GM21515 (cell line): Measurements from ENCODE around the gene PRR22.

Source experiments
- ATAC-seq: cut with Tn5 transposase; IDR thresholded peaks from one replicate; pipeline ENCODE4 v1.9.1; 2021; ENCODE audit not compliant: unreplicated experiment

PRR22 gene

DNA sequence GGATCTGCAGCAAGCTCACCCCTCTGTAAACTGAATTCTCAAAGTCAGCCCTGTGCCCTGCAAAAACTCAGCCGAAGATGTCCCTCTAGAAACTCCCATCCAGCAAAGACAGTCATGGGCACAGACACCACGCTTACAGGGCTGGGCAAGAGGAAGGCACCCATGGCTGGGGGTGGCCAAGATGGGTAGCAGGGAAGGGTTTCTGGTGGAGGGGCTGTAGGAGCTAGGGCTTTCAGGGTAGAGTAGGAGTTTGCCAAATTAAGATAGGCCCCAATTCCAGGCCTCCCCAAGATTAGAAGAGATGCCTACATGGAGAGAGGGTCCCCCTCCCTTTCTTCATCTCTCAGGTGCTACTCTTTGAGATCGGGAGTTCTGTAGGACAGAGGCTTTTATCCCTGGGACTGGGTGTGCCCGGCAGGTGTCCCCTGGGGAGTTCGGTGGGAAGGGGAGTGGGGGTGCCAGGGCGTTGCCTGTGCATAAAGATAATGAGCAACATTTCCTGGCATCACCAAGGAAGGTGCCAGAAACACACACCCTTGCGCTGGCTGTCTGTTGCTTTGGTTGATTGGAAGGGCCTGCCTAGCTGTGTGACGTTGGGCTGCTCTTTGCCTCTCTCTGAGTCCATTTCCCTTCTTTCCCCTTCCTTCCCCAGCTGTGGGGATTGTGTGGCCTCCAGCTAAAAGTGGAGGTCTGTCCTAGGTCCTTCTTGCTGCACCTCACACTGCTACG lies 29.7 kb upstream of the PRR22 start:
- no peak for ATAC-seq

DNA sequence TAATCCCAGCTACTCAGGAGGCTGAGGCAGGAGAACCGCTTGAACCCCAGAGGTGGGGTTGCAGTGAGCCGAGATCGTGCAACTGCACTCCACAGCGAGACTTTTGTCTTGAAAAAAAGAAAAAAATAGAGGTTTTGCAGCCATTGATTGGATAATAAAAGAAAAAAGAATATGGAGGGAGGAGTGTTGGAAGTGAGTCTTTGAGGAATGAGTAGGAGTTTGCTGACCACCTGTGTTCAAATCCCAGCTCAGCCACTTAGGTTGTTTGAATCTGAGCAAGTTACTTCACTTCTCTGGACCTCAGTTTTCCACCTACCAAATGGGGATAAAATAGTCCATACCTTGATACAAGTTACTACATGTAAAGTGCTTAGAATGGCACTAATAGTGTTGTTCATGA lies 26.6 kb upstream of the PRR22 start:
- ATAC-seq = no peak

DNA sequence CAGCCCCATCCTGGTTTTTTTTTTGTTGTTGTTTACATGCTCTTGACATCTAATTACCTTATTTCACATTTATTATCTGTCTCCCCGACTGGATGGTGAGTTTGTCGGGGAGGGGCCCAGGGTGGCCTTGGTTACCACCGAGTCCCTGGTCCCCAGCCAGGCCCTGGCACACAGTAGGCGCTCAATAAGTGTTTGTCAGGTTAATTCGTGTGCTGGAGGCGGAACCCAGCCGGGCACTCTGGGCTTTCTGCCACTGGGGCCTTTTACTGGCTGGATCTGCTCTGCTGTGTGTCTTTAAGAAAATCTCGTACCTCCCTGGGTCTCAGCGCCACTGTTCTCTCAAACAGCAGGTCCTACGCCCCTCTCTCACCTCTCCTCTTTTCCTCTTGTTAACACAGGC lies 24.9 kb upstream of the PRR22 start:
- ATAC-seq = no peak

DNA sequence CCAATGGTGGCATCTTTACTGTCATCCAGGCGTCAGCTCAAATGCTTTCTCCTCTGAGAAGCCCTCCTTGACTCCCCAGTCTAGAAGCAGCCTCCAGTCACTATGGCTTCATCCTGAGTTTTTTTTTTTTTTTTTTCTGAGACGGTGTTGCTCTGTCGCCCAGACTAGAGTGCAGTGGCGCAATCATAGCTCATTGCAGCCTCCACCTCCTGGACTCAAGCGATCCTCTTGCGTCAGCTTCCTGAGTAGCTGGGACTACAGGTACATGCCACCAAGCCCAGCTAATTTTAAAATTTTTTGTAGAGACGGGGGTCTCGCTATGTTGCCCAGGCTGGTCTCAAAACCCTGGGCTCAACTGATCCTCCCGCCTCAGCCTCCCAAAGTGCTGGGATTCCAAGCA lies 24.5 kb upstream of the PRR22 start:
- ATAC-seq = no peak

DNA sequence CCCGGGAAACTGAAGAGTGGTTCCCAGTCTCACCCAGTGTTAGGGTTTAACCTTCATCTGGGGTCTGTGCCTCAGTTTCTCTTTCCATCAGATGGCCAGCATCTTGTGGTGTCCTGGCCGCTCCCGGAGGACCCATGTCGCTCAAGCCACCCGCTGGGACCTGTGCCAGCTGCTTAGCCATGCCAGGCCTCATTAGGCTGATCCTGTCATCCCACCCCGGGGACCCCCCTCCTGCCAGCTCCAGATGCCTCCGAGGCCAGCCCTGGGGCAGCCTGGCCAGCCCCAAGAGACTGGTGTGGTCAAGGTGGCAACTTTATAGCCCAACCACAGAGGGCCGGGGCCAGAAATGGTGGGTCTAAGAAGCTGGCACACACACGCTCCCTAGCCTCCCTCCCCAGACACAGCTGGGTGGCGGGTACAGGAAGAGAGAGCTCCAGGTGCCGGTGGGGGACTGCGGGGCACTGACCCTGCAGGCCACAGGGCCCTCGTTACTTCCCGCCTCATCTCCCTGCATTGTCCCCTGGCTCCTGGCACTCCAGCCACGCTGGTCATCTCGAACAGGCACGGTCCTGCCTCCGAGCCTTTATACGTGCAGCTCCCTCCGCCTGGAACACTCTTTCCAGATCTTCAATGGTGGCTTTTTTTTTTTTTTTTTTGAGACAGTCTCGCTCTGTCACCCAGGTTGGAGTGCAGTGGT lies 23.7 kb upstream of the PRR22 start:
- ATAC-seq = no peak

DNA sequence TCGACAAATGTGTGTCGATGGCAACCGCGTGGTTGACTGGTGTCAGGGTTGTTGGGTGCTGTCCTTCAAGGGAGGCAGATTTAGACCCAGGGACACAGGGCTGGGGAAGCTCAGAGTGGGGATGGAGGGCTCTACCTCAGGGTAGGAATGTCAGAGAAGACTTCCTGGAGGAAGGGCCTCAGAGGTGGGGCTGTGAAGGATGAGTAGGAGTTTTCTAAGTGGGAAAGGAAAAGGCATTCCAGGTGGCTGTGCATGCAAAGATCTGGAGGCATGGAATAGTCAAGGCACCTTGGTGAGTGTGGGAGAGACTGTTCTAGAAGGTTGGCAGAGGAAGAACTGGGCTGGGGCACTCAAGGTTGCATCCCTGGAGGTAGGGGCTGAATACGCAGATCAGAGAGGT lies 22.4 kb upstream of the PRR22 start:
- ATAC-seq = no peak

DNA sequence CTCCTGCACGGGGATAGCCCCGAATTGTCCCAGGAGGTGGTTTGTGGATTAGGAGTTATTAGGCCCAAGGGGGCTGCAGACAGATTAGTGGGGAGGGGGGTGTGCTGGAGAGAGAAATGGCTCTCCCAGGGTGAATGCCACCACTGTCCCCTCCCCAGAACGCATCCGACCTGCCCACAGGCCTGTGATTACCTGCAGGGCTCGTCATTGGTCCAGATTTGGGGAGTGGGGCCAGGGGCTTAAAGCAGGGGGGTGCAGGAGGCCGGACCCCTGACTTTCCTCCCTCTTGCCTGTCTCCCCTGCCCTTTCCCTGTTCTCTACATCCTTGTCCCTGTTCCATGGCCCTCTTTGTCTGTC lies 21.6 kb upstream of the PRR22 start:
- ATAC-seq = no peak

DNA sequence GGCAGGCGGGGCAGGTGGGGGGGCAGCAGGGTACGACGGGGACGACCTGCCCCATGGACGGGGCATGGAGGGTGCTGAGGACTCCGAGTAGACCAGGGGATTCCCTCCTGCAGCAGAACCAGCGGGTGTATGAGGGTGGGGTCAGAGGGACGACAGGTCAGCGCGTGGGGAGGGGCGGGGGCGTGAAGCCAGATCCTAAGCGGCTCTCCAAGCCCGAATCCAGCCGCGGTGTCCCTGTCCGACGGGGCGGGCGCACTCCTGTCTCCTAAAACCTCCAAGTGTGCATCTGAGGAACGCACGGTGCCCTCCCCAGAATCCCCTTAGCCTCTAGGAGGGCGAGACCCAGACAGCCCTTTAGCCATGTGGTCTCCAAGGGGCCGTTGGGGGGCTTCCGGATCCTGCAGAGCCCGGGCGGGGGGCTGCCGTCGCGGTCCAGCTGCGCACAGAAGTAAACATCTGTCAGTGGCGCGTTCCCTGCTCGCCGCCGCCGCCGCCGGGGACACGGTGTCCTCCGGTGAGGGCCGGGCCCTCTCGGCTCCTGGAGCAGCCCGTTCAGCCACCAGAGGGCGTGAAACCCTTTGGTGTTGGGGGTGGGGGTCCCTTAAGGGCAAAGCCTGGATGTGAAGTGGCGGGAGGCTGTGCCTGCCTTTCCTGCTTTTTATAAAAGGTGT lies 21.1 kb upstream of the PRR22 start:
- no peak for ATAC-seq

DNA sequence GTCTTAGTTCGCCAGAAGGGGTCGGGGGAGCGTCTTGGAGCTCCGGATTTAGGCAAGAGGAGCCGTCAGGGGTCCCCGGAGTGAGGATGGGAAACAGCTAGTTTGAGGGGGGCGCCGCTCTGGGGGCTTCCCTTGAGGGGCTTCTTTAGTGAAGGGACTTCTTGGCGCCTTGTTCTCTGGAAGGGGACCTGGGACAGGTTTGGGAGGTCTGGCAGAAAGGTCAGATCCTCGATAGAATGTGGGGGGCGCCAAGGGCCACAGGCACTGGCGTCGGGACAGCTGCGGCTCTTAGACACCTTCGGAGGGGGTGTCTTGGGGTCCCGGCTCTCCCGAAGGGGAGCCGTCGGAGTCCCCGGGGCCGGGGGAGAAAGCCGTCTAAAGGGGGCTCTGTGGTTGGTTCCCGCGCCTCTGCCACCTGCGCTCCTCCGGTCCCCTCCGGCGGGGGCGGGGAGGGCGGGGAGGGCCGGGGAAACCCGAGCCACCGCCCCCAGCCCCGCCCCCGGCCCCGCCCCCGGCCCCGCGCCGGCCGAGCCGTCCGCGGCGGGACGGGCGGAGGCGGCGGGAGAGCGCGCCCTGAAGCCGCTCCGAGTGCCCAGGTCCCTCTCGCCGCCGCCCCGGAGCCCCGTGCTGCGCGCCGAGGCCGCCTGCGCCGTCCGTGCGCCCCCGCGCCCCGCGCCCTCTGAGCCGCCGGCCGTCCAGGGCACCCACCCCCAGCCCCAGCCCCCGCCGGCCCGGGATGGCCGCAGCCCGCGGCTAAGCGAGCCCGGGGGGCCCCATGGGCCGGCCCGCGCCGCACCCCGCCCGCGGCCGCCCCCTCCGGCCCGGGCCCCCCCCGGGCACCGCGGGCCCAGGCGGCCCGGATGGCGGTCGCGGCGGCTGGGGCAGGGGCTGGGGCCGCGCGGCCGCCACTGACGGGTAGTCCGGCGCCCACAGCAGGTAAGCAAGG lies 20.2 kb upstream of the PRR22 start, which contains the start of gene NRTN:
TSS of gene NRTN (plus strand) at position 552 of the 946 bp plus-strand sequence. CDS start 19,099 bp downstream, outside the sequence.
- no peak for ATAC-seq

DNA sequence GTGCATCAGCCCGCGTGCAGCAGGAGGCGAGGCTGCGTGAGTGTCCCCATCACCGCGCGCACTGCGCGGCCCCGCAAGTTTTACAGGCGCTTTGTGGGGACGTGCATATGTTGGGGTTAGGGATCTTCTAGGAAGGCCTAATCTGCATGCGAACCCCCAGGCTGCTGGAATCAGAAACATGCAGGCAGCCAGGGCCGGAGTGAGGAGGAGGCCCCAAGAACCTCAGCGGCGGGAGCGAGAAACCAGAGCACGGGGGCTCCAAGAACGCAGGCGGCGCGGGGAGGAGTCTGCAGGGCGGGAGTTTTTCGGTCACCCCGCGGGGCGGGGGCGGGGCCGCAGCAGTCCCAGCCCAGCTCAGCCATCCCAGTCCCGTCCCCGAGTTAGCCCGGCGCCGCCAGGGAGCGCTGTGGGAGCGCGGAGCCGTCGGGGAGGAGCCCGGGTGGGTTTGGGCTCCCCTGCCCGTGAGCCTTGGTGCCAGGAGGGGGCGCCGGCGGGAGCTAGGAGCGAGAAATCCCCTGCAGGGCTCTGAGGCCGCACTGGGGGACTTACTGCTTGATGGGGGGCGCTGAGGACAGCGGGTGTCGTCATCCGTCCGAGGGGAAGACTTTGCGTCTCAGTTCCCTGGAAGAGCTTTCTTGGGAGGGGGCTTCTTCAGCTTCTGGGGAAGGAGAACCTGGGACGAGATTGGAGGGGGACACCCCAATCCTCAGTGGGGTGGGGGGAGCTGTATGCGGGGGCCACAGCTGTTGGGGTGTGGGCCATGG lies 19.4 kb upstream of the PRR22 start:
- ATAC-seq = peak; percentile 72

DNA sequence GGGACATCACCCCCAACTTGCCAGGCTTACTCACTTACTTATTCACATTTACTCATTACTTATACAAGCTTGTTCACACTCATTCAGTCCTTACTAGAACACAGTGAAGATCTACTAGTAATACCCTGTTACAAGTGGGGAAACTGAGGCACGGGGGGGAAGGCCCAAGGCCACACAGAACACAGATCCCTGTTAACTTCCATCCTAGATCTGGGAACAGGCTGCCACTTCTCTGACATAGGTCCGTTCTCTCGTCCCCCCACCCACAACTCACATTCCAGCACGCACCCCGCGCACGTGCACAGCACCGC lies 18.9 kb upstream of the PRR22 start:
- ATAC-seq = no peak

DNA sequence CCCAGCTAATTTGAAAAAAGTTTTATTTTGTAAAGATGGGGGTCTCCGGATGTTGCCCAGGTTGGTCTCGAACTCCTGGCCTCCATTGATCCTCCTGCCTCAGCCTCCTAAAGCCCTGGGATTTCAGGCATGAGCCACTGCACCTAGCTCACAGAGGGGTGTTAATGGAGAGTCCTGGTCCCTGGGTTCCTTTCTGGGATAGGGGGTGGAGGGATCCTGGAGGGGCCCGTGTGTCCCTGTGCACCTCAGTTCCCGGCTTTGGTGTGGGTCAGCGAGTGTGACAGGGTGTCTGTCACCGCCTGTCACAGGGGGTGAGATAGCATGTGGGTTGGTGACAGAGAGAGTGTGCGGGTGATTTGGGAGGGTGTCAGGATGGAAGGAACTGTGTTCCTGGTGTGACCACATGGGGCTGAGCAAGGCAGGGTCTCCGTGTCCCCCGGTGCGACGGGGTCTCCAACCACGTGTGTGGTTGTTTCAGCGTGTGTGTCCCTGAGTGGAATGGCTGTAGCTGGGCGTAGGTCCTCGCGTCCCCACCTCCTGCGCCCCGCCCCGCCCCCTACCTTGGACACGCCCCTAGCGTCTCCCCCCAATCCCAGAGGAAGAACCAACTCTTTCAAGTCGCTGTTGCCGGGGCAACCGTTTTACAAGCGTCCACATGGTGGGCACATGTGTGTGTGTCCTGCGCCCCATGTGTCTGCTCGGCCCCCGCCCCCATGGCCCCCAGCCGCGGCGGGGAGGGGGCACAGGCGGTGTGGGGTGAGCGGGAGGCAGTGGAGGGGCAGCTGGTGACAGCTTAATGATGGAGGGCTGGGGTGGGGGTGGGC lies 17.5 kb upstream of the PRR22 start:
- ATAC-seq = no peak

DNA sequence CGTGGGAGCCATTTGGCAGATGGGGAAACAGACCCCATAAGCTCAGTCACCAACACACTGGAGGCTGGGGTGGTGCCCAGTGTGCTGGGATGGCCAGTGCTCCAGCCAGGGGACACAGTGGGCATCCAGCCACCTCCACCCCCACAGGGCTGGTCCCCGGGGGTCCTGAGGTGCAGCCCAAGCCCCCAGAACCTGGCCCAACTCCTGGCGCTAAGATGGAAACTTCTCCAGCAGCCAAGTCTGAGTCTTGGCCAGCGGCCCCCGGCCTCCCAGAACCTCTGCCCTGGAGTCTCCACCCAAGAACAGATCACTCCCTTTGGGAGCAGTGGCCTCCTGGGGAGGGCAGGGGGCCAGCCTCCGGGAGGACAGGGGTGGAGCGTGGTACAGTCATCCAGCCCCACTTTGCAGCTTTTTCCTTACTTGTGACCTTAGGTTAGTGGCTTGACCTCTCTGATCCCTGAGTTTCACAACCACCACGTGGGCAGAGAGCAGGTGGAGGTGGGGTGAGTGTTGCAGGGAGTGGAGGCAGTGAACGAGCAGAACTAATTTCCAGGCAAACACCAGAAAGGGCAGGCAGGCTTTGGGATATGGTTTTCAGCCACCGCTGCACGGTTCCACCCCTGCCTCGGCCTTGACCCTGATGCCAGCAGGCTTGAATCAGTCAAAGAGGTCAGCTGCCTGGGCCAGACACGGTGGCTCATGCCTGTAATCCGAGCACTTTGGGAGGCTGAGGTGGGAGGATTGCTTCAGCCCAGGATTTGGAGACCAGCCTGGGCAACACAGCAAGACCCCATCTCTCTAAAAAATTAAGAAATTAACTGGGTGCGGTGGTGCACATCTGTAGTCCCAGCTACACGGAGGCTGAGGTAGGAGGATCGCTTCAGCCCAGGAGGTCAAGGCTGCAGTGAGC lies 16.1 kb upstream of the PRR22 start:
- no peak for ATAC-seq

DNA sequence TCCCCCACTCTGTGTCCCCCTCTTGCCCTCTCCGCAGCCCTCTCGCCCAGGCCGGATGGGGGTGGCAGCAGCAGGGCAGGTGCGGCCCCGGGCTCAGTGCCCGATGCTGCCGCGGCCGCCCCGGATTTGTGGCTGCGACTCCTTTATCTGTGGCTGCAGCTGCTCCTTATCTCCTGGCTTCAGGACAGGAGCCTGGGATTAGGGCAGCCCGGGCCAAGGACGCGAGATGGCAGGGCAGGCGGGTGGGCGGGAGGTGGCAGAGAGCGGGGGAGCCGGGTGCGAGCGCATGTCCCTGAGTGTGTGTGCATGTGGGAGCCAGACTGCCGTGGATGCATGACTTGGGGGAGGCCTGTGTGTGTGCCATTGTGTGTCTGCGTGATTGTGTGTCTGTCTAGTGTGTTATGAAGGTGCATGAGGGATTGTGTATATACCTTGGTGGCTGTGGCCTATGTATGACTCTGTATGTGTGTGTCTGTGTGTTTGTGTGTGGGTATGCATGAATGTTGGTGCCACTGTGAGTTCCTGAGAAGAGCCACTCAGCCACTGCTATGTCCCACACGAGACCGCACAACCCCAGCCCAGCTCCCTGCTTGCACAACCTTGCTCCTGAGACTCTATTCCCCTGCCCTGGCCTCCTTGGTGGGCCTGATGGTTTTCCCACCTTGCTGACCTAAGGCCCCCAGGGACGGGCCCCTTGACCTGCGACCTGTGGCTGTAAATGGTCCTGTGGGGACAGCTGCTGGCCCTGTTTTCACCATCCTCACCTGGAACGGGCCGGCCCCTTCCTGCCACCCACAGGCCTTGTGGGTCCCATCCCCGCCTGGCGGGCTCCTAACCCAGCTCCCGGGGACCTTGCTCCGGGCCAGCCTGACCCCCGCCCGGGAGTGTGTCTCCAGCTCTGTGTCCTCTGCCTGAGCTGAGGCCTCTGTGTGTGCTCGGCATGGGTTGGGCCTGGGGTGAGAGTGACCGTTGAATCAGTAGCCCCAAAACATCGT lies 15.0 kb upstream of the PRR22 start:
- no peak for ATAC-seq

DNA sequence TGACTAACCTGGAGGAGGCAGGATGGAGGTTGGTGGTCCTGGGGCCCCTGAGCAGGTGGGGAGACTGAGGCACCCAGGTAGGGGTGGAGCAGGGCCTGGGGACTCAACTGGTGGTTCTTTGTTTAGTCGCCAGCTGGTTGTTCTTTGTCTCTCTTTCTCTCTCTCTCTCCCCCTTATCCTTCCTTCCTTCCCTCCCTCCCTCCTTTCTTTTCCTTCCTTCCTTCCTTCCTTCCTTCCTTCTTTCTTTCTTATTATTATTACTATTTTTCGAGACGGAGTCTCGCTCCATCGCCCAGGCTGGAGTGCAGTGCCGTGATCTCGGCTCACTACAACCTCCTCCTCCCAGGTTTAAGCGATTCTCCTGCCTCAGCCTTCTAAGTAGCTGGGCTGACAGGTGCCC lies 13.7 kb upstream of the PRR22 start:
- no peak for ATAC-seq

DNA sequence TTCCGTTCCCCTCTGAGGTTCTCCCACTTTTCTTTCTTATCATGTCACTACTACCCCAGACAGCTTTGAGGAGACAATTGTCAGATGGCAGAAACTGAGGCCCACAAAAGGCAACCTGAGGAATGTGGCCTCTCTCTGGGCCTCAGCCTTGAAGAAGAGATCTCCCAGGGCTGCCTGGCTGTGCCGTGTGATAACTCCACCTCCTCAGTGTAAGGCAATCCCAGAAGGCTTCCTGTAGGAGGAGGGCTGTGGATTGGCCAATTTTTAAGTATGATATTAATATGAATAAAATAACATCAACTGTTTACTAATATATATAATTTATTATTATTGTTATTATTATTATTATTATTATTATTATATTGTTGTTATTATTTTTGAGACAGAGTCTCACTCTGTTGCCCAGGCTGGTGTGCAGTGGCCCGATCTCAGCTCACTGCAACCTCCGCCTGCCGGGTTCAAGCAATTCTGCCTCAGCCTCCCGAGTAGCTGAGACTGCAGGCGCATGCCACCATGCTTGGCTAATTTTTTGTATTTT lies 10.9 kb upstream of the PRR22 start:
- no peak for ATAC-seq

DNA sequence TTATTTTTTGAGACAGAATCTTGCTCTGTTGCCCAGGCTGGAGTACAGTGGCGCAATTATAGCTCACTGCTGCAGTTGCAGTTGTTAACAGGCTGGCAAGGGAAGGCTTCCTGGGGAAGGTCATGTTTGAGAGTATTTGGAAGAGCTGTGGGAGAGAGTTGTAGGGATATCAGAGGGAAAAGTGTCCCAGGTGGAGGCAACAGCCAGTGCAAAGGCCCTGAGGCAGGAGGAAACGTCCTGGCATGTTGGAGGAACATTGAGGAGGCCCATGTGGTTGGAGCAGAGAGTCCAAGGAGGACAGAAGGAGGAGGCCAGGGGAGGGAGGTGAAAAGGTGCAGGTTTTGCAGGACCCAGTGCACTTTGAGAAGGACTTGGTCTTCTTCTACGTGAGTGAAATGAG lies 8.6 kb upstream of the PRR22 start:
- no peak for ATAC-seq
